Hindlimb muscle (tissue), 1 donor: Measurements from ENCODE around the gene CALML4. TPM values are rescaled to one million over a fixed set of nuclear protein-coding genes. Genes with fewer than 3 reads are reported as not detected.
A peak's percentile ranks its signal among the peaks of the same experiment; 100 is the strongest.
"Not testable (repeated sequence)": the region's sequence is repeated elsewhere in the genome, so short reads cannot be mapped to it uniquely, and the experiment has no call there.

Source experiments
- DNase-seq: peaks from one replicate; pipeline ENCODE4 v3.0.0-alpha.2; 2013
- polyA plus RNA-seq: library from polyadenylated mRNA; unstranded; fragments of 120-200 nt; gene quantifications from one replicate; pipeline ENCODE4 v1.2.1, GENCODE V29; 2013; ENCODE audit not compliant: insufficient read length

Gene CALML4
- polyA plus RNA-seq, 1 donor: 7.7 TPM

GRCh38 chr15:68224546-68225250 is 19.6 kb upstream of the CALML4 start:
- no peak for DNase-seq

DNA sequence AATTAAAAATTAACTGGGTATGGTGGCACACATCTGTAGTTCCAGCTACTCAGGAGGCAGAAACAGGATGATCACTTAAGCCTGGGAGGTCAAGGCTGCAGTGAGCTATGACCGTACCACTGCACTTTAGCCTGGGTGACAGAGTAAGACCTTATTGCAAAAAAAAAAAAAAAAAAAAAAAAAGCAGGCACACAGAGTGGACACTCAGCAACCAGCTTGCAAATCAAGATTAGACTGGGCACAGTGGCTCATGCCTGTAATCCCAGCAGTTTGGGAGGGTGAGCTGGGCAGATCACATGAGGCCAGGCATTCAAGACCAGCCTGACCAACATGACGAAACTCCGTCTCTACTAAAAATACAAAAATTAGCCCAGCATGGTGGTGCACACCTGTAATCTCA is 19.0 kb upstream of the CALML4 start:
- DNase-seq: no peak

GRCh38 chr15:68223171-68223570 is 18.0 kb upstream of the CALML4 start:
- no peak for DNase-seq

GRCh38 chr15:68222432-68222743 is 17.3 kb upstream of the CALML4 start:
- not testable (repeated sequence) for DNase-seq

GRCh38 chr15:68221530-68222431 is 16.6 kb upstream of the CALML4 start:
- DNase-seq: not testable (repeated sequence)

- no peak for DNase-seq
These were observed 15.8 kb upstream of the CALML4 start for GRCh38 chr15:68220967-68221366.

DNA sequence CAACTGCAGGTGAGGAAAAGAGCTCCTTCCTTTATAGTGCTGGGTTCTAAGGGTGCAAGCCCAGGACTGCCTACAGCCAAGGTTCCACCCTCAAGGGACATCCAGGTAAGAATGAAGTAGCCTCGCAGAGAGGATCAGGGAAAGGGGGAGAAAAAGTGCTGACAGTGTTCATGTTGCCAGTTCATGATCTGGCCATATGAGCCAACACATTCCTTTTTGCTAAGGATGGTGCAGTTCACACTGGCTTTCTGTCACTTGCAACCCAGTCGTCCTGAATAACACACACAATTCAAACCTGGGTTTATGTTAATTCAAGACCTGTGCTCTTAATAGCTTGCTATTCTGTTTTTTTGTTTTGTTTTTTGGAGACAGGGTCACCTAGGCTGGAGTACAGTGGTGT is 15.4 kb upstream of the CALML4 start:
- DNase-seq: no peak

DNA sequence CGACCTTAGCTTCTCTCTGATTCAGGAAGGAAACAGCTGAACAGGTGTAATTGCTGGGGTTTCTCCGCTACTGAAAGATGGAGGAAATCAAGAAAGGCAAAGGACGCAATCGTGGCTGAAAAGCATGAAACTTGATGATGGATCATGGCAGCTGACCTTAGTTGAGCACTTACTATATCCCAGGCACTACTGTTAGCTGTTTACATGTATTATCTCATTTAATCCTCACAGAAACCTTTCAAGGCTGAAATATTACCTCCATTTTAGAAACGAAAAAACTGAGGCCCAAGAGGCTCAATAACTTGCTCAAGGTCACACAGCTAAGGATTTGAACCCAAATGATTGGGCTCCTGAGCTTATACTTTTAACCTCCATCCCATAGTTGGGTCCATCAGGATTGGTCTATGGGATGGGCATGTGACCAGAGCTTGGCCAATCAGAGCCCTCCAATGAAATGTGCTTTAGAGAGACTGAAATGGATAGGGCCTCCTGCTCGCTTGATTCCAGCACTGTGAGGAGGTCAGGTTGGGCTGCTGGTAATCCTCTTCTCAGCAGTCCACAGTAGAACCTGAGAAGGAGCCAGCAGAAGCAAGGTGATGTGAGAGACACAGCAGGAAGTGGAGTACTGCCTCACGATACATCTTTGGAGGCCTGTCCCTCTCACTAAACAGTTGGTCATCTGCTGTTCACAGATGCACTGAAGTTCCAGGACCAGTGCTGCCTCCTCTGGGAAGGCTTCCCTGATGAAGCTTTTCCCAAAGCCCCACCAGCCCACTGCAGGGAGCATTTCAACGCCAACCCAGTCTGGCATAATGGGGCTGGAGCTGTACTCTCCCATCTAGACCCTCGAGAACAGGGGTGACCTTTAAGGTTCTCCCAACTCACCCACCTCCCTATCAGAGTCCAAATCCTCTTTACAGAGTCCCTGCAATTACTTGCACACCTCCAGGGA is 14.0 kb upstream of the CALML4 start:
- no peak for DNase-seq

DNA sequence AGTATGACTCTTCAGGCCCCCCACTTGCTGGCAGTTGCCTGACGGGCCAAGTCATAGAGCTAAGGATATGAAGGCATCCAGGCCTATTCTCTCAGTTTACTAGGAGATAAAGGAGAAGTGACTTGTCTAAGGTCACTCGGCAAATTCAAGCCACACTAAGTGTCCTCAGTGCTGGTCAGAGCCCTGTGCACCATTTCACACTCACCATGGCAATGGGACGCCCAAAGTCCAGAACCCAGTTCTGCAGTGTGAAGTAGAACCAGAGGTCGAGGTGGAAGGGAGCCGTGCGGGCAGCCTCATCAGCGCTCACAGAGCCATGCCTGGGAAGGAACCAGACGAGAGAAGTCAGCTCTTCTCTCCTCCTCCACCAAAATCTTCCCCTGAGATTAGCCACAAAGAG is 13.2 kb upstream of the CALML4 start:
- no peak for DNase-seq

DNA sequence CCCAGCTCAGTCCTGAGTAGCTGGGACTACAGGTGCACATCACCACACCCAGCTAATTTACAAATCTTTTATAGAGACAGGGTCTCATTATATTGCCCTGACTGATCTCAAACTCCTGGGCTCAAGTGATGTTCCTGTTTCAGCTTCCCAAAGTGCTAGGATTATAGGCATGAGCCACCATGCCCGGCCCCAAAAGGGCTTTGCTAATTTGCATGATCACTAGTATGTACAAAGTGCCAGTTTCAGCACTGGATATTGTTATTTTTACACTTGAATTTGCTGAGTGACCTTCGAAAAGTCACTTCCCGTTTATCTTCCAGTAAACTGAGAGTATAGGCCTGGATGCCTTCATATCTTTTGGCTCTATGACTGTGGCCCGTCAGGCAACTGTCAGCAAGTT is 12.2 kb upstream of the CALML4 start:
- DNase-seq: no peak

GRCh38 chr15:68214838-68215254 is 9.7 kb upstream of the CALML4 start:
- no peak for DNase-seq

DNA sequence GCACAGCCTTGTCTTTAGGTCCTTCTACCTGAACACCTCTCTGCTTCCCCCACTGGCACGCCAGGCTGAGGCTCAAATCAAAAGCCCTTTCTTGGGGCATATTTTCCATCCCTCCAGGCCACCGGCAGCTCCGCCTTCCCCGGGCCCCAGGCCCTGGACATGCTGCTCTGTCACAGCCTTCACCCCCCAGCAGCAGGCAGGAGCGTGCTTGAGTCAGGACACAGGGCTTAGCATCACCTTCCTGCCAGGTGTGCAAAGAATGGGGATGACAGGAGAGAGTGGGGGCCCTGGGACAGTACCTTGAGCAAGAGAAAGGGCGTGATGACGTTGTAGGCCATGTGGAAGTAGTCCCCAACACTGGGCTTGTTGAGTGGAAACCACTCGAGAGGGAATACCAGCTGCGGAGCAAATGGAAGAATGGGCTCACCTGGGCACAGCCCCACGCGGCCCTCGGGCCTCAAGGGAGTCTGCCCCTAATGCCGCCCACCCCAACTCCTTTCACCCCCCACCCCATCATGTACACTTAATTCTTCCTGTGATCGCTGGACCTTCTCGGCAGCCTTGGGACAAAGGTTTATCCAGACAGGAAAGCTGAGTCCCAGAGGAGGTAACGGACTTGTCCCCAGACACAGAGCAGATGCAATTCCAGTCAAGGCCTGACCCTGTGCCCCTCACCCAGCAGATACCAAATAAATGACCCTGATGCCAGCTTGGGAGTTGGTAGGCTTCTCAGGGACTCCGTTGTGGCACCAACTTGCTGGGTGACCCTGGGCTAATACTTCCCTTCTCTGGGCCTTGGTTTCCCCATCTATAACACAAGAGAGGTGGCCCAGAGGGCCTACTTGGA is 9.1 kb upstream of the CALML4 start:
- no peak for DNase-seq

GRCh38 chr15:68213491-68213845 is 8.3 kb upstream of the CALML4 start:
- DNase-seq: not testable (repeated sequence)

DNA sequence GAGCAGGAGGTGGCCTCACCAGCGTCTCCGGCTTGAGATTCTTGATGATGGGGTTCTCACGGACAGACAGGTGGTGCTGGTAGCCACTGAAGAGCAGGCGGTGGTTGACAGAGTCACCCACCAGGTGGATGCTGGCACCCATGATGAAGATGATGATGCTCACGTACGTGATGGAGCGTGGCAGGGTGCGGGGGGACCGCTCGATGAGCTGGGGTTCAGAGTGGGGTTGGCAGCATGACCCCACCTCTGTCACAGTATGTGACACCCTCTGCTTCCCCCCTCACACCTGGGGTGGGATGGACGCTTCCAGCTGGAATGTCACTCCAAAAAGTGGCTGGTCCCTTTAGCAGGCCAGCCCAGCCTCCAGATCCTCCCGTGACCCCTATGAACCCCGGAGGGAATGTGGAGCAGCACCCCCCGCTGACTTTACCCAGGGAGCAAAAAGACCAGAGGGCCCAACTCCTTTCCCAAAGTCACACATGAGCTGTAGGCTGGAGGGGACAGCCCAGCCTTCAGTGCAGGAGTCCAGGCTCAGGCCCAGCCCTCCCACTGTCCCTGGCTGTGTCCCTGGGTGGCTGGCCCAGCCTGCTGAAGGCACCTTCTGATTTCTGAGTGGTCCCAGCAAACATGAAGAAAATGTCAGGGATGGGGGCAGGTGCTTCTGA is 6.7 kb upstream of the CALML4 start:
- DNase-seq: no peak

DNA sequence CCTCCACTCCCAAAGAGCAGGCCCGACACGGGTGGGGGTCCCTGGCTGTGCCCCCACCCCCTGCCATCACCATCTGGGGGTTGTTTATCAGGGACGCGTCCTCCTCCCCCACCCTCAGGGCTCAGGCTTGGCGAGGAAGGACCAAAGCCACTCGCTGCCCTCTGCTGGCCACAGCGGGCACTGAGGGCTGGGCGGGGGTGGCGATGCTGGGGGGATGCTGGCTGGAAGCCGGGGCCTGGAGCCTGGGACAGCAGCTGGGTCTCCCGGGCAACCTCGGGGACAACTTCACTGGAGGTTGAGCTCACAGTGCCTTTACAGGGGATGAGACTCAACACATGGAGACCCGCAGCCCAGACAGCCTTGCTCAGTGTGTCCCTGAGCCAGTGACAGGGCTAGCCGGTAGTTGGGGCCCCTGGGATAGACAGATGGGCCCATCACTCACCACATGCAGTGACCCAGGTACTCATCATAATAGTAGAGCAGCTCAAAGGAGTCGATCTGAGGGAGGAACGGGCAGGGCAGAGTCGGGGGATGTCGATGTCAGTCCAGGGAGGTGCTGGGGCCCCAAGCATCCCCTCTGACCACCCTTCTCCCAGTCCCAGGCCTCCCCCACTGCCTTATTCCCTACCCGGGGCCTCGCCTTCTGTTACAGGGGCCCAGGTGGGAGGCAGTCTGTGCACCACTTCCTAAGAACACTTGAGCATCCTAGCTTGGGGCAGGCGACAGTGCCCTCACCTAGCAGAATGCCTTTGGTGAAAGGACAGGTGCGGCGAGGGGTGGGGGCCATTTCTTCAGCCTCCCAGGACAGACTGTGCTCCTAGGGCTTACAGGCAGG is 5.9 kb upstream of the CALML4 start:
- DNase-seq: peak; percentile 63

DNA sequence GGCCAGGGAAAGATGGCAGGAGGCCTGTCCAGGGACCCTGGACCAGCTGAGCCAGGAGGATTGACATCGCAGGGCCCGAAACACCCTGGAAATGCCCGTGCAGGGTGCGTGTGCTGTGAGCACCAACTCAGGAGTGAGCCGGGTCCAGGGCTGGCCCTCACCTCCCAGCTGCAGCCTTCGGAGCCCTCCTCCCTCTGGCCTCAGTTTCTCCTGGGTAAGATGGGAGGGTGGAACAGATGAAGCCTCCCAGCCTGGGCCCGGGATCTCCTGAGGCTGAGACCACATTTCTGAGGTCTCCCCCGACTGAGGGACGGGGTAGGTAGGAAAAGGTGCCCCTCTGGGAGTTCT is 5.3 kb upstream of the CALML4 start:
- DNase-seq: no peak

GRCh38 chr15:68209735-68210408 is 4.7 kb upstream of the CALML4 start:
- DNase-seq: no peak

GRCh38 chr15:68209272-68209671 is 4.1 kb upstream of the CALML4 start:
- no peak for DNase-seq

DNA sequence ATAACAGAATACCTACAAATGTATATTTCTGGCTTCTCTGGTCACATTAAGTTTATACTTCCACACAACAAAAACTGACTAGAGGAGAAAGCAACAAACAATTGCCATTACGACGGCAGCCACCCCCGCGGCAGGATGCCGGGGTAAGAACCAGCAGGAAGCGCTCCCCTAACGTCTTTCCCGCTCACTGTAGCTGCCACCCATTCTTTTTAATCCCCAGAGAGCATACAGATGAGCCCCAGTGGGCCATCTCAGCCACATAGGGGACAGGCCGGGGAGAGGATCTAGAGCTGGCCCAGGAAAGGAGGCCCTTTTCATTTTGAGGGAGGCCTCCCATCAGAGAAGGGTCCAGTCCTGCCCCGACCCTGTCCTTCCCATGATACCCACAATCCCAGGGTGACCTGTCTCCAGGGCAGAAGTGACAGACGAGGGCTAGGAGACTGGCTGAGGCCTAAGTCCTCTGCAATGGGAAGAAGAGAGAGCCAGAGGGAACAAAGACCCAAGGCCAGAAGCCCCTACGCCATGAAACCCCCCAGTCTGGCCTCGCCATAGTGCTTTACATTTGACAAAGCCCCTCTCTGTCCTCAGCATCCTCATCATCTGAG is 3.6 kb upstream of the CALML4 start:
- DNase-seq: no peak

DNA sequence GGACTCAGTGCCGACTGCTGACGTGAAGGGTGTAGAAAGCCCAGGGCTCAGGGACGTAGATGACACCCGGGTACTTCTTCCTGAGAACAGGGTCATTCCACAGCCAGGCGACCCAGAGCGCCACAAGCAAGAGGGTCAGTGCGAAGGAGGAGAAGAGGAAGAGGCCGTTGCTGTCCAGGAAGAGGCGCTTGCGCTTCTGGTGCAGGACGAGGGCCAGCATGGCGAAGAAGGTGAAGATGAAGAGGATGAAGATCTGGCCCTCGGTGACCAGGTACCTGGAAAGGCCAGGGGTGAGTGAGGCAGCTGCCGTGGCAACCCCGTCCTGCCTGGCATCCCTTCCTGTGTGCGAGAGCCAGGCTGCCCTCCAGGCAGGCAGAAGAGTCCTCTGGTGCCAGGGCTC is 3.0 kb upstream of the CALML4 start:
- no peak for DNase-seq
